GM19395 (cell line): ENCODE results near the gene CHRNA4.

Source experiments
- ATAC-seq: cut with Tn5 transposase; IDR thresholded peaks from one replicate; pipeline ENCODE4 v1.9.1; 2021; ENCODE audit warnings: mild to moderate bottlenecking, moderate library complexity; ENCODE audit not compliant: unreplicated experiment

Gene CHRNA4

DNA sequence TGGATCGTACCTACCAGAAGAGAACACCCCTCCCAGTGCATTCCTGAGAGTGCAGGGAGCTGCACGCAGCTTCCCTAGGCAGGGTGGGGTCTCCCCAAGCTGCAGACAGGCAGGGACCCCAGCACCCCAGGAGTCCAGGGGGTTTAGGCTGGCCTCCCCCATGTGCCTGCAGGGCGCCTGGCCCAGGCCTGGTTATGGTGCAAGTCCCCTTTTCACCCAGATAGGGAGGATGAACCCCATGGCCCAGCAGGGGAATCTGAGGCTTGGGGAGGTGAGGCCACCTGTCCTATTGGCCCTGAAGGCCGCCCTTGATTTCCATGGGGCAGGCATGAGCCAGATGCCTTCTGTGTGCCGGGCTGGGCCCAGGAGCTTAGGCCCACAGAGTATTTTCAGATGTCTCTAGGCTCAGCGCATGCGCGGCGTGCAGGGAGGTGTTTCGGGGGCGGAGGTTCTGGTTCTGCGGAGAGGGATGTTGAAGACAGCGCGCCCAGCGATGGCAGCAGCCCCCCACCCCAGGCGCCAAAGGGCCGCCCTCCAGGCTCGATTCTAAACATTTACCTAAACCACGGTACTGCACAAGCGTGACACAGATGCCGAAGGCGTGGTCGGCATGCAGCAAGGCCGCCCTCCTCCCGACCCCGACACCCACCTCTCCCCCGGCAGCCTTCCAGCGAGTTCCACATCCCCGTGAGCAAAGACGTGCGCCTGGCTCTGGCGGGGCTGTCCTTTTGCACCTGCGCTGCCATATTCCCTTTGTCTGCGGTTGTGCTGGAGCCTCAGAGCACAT is 38.8 kb downstream of the CHRNA4 start:
- ATAC-seq, result no peak

DNA sequence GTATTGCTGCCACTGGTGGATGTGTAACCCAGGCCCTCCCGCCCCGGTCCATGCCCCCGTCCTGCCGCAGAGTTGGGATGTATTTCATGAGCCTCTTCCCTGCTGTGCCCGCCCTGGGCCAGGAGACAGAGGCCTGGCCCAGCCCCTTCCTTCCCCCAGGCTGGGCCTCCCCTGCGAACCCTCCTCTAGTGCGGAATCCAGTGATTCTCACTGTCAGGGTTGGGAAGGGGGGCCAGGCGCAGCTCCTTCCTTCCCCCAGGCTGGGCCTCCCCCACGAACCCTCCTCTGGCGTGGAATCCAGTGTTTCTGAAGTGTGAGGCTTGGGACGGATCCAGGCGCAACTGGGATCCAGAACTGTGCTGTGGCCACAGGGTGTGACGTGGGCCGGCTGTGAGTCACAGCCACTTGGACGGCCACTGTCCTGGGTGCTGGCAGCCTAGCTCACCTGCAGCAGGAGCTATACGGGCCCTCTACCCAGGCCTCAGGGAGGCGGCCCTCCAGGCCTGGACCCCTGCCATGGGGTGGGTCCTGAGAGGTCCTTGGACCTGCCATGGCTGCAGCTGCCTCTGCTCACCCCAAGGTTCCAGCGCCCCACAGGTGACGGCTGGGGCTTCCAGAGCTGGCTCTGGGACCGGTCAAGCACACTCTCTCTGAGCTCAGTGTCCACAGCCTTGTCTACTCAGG is 39.9 kb downstream of the CHRNA4 start:
- ATAC-seq, result no peak

DNA sequence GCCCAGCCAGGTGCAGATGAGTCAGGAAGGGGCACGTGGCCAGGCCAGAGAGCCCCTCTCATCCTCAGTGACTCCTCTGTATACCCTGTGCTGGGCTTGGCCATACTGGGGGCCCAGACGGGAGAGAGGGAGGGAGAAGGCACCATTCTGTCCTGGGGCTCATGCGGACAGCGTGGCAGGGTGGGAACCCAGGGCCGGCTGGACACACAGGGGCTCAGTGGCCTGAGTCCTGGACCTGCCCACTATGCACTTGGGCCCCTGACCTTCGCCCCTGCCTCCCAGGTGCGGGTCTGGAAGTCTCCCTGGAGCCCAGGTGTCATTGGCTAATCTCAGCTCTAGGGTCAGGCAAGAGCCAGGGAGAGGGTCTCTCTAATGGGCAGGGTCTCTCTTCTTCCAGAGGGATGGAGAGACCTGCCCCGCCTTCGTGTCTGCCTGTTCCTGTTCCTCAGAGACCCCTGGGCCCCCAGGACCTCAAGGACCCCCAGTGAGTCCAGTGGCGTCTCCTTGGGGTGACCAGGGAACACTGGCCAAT is 40.5 kb downstream of the CHRNA4 start:
- no peak for ATAC-seq

- ATAC-seq, result no peak
Measured at GRCh38 chr20:63320041-63320511, 41.1 kb downstream of the CHRNA4 start.

GRCh38 chr20:63319164-63320040 is 41.7 kb downstream of the CHRNA4 start:
- no peak for ATAC-seq

DNA sequence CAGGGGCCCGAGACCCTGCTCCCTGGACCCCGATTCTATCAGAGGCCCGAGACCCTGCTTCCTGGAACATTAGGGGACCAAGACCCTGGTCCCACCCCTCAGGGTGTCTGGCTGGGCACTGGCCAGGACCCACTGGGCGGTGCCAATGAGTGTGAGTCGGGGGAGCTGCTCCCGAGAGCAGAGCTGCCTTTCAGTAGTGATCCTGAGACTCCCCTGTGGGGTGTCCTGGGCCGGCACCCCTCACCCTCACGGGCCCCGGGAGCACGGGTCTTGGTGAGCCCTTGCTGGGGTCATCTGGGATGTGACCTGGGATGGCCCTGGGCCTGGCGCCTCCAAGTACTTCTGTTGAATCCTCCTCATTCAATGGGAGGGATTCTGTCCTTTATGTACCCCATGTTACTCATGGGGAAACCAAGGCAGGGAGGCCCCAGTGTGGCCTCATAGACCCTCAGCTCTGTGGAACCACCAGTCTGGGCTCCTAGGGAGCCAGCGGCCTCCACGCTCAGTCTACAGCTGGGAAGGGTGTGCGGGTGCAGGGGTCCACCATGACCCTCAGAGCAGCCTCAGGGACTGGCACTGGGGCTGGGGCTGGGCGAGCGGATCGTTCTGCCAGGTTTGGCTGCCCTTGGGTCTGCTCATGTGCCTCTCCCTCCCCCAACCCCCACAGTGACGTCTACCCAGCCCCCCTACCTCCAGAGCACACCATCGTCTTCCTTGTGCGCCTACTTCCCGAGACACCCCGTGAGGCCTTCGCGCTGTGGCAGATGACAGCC is 42.6 kb downstream of the CHRNA4 start:
- ATAC-seq, result no peak

- ATAC-seq, result no peak
Measured at GRCh38 chr20:63317601-63318291, 43.4 kb downstream of the CHRNA4 start.

DNA sequence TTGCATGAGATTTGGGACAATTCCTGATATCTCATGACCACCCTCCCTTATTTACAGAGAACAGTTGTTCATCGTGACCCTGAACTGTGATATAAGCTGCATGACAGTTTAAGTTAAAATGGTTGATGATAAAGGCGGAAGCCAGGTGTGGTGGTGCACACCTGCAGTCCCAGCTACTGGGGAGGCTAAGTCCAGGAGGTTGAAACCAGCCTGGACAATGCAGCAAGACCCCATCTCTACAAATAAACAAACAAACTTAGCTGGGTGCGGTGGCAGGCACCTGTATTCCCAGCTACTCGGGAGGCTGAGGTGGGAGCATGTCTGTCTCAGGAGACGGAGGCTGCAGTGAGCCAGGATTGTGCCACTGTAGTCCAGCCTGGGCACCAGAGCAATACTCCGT is 44.1 kb downstream of the CHRNA4 start:
- no peak for ATAC-seq

DNA sequence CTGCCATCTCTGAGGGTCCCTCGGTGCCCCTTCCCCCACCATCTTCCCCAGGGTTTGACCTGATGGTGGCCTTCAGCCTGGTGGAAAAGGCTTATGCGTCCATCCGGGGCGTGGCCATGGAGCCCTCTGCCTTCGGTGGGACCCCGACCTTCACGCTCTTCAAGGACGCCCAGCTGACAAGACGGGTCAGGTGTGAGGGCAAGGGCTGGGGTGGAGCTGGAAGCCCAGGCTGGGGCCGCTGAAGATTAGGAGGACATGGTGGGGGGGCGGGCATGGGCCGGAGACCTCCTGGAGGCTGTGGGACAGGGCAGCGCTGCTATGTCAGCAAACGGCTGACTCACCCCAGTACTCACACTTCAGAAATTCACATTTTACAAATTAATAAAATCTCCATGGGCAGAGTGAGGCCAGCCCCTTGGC is 44.6 kb downstream of the CHRNA4 start:
- ATAC-seq, result no peak

GRCh38 chr20:63315731-63316491 is 45.2 kb downstream of the CHRNA4 start:
- no peak for ATAC-seq

- no peak for ATAC-seq
Measured at GRCh38 chr20:63315240-63315689, 45.9 kb downstream of the CHRNA4 start.

GRCh38 chr20:63314566-63315239 is 46.4 kb downstream of the CHRNA4 start:
- ATAC-seq, result no peak

DNA sequence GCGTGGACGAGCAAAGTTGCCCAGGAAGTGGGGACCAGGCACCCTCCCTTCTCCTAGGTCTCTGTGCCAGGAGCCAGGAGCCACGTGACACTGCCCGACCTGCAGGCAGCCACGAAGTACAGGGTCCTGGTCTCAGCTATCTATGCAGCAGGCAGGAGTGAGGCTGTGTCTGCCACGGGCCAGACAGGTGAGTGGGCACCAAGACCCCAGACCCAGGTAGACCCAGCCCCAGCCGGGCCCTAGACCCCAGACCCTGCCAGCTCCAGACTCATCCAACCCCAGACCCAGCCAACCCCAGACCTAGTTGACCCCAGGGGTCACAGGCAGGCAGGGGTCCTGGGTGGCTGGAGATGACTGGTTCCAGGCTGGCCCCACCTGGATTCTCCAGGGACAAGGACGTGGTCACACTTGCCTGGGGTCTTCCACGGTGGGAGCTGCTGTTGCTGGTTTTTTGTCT is 47.1 kb downstream of the CHRNA4 start:
- no peak for ATAC-seq

- no peak for ATAC-seq
Measured at GRCh38 chr20:63313349-63314014, 47.7 kb downstream of the CHRNA4 start.

DNA sequence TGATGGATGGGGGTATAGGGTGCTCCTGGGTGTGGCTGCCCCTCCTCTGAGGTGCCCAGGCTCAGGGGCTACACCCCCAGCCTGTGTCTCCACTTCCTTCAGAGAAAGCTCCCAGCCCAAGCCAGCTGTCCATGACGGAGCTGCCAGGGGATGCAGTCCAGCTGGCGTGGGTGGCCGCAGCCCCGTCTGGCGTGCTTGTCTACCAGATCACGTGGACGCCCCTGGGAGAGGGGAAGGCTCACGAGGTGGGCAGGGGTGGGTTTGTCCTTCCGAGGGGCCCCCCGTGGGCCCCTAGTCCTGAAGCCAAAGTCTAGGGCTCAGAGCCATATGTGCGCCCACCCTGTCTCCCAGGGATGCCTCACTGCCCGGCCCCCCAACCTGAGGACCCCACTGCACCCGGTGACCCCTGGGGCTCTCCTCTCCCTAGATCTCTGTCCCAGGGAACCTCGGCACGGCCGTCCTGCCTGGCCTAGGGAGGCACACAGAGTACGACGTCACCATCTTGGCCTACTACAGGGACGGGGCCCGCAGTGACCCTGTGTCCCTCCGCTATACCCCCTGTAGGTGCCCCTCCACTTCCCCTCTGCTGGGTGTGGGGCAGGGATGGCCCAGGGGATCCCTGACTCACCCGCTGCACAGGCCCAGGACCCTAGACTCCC is 48.3 kb downstream of the CHRNA4 start:
- no peak for ATAC-seq

- no peak for ATAC-seq
Measured at GRCh38 chr20:63312273-63312672, 48.9 kb downstream of the CHRNA4 start.

DNA sequence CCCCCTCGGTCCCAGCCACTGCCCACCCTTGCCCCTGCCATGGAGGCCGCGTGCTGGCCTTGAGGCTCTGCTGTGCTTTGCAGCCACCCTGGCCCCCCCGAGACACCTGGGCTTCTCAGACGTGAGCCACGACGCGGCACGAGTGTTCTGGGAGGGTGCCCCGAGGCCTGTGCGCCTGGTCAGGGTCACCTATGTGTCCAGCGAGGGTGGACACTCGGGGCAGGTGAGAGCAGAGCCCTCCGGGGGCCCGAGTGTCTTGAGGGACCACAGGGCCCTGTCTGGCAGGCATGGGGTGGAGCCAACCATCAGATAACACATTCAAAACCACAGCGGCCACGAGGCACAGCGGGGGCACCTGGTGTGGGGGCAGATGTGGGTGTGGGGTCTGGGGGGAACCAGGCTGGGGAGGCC is 49.3 kb downstream of the CHRNA4 start:
- no peak for ATAC-seq
